Transverse colon (tissue), 4 donors: ENCODE data around the gene PPP1R14B.

Experiments used
- POLR2A ChIP-seq: fragments of 450-650 bp; IDR thresholded peaks from one replicate; pipeline ENCODE4 v1.6.1; 2016; ENCODE audit warnings: antibody characterized with exemption, mild to moderate bottlenecking, moderate library complexity
- POLR2AphosphoS5 ChIP-seq, 3 donors: sonication (generic); formaldehyde crosslinking; IDR thresholded peaks; one replicate each; pipeline ENCODE4 v1.6.1; 2016; ENCODE audit warnings: antibody characterized with exemption in 3 of 3
- TF ChIP-seq, protein P1 (sequence below), 5 experiments: fragments of 200-600 bp in 3 of 5; fragments of 450-650 bp in 2 of 5; sonication (generic) in 3 of 5; IDR thresholded peaks; 1 replicate in 2 of 5; 2 replicates in 3 of 5; pipeline ENCODE4 v1.5.1; 2016 to 2017; ENCODE audit warnings: antibody characterized with exemption in 5 of 5, inconsistent platforms in 3 of 5, mild to moderate bottlenecking in 2 of 5, moderate library complexity in 1 of 5

DNA sequence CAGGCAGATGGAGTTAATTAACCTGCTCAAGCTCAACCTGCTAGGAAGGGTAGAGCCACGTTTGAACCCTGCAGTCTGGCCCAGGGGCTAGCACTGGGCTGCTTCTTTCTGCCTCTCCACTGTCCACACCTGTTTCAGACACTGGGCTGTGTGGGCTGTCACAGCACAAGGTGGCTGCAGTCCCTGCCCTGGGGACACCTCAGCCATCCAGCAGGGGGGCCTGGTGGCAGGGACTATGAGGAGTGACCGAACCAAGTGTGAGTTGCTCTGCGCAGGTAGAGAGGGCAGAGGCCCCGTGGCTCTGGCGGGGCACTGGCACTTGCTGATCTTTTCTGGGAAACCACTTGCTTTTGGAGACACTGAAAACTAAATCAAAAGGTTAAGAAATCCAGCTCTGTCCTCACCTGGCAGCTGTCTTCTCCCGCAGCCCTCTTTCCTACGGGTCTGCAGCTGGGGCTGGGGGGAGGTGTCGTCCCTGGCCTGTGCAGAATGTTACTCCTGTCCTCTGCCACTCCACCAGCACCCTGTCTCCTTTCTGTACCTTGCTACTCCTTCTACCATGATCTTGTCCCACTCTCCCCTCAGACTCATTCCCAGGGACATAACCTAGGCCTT lies 31.9 kb upstream of the PPP1R14B start:
- TF ChIP-seq, protein P1, sequence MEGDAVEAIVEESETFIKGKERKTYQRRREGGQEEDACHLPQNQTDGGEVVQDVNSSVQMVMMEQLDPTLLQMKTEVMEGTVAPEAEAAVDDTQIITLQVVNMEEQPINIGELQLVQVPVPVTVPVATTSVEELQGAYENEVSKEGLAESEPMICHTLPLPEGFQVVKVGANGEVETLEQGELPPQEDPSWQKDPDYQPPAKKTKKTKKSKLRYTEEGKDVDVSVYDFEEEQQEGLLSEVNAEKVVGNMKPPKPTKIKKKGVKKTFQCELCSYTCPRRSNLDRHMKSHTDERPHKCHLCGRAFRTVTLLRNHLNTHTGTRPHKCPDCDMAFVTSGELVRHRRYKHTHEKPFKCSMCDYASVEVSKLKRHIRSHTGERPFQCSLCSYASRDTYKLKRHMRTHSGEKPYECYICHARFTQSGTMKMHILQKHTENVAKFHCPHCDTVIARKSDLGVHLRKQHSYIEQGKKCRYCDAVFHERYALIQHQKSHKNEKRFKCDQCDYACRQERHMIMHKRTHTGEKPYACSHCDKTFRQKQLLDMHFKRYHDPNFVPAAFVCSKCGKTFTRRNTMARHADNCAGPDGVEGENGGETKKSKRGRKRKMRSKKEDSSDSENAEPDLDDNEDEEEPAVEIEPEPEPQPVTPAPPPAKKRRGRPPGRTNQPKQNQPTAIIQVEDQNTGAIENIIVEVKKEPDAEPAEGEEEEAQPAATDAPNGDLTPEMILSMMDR (IDR thresholded peaks at IDR 0.05) = no peak
- TF ChIP-seq POLR2A (no peak), POLR2AphosphoS5 (IDR thresholded peaks at IDR 0.05) (no peak)
